Ishikawa (cell line): ENCODE data around the gene SLC7A11.

Experiments
- CEBPB ChIP-seq: IDR thresholded peaks from 2 replicates; pipeline ENCODE4 v1.6.1; 2012
- CREB1 ChIP-seq: IDR thresholded peaks from 2 replicates; pipeline ENCODE4 v1.6.1; 2012; ENCODE audit warnings: low read depth
- EGR1 ChIP-seq: IDR thresholded peaks from 2 replicates; pipeline ENCODE4 v1.6.1; 2012
- EP300 ChIP-seq: IDR thresholded peaks from 2 replicates; pipeline ENCODE4 v1.6.1; 2012; ENCODE audit warnings: borderline replicate concordance
- FOXM1 ChIP-seq: IDR thresholded peaks from 2 replicates; pipeline ENCODE4 v1.6.1; 2012; ENCODE audit warnings: low read depth, borderline replicate concordance
- NFIC ChIP-seq: IDR thresholded peaks from 2 replicates; pipeline ENCODE4 v1.6.1; 2012
- RAD21 ChIP-seq: IDR thresholded peaks from 2 replicates; pipeline ENCODE4 v1.6.1; 2012; ENCODE audit warnings: low read depth
- TAF1 ChIP-seq: IDR thresholded peaks from 2 replicates; pipeline ENCODE4 v1.6.1; 2012; ENCODE audit warnings: low read depth, mild to moderate bottlenecking
- TCF12 ChIP-seq: IDR thresholded peaks from 2 replicates; pipeline ENCODE4 v1.6.1; 2012; ENCODE audit warnings: low read depth
- TEAD4 ChIP-seq: IDR thresholded peaks from 2 replicates; pipeline ENCODE4 v1.6.1; 2012
- YY1 ChIP-seq: IDR thresholded peaks from 2 replicates; pipeline ENCODE4 v1.6.1; 2012; ENCODE audit warnings: low read depth
- ZBTB7A ChIP-seq: IDR thresholded peaks from 2 replicates; pipeline ENCODE4 v1.6.1; 2012; ENCODE audit warnings: low read depth
- TF ChIP-seq, protein P1 (sequence below): IDR thresholded peaks from 2 replicates; pipeline ENCODE4 v1.6.1; 2012
- TF ChIP-seq, protein P2 (sequence below): IDR thresholded peaks from 2 replicates; pipeline ENCODE4 v1.6.1; 2012
- TF ChIP-seq, protein P3 (sequence below): IDR thresholded peaks from 2 replicates; pipeline ENCODE4 v1.6.1; 2012; ENCODE audit warnings: low read depth, mild to moderate bottlenecking

SLC7A11 gene

DNA sequence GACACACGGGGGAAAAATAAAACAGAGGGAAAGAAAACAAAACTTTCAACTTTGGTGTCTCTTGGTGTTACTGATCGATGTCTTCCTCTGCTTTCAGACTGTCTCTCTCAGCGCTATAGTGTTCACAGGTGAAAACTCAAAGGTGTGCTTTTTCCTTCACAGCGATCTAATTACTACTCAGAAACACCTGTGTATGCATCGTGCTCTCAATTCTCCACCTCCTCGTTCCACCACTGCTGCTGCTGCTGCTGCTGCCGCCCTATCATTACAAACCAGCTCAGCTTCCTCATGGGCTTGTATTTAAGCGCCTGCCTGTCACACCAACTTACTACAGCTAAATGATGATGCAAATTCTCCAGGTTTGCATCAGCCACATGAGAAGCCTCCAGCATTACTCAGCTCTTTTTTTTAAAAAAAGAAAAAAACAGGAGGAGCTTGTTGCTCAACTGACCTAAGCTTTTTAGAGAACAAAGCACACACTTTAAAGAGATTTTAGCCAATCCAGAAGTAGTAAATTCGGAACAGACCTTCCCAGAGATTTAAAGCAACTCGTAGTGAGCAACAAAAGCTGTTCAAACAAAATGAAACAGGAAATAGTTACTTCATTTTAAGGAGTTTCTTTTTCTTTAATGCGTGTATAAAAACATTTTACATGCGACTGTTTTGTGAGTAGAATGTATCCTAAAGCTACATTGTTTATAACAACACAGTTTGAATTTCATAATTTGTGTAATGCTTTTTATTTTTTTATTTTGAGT is at the start of gene SLC7A11:
Gene SLC7A11 (minus strand): TSS at position 274 of the 758 bp plus-strand sequence. CDS start 280 bp downstream, outside the sequence.
- TF ChIP-seq, protein P1, sequence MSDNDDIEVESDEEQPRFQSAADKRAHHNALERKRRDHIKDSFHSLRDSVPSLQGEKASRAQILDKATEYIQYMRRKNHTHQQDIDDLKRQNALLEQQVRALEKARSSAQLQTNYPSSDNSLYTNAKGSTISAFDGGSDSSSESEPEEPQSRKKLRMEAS: peak; percentile 88
- TF ChIP-seq NFIC: peak; percentile 24
- peak; percentile 90 for TF ChIP-seq FOXM1
- peak; percentile 58; the same call in 1 of the 2 replicates for TF ChIP-seq EP300
- TF ChIP-seq TCF12: peak; percentile 86
- TF ChIP-seq ZBTB7A: no peak
- TF ChIP-seq, protein P2, sequence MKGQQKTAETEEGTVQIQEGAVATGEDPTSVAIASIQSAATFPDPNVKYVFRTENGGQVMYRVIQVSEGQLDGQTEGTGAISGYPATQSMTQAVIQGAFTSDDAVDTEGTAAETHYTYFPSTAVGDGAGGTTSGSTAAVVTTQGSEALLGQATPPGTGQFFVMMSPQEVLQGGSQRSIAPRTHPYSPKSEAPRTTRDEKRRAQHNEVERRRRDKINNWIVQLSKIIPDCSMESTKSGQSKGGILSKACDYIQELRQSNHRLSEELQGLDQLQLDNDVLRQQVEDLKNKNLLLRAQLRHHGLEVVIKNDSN: 0 out of 2 replicates have a peak, but pooled peaks have one; percentile 6
- TF ChIP-seq, protein P3, sequence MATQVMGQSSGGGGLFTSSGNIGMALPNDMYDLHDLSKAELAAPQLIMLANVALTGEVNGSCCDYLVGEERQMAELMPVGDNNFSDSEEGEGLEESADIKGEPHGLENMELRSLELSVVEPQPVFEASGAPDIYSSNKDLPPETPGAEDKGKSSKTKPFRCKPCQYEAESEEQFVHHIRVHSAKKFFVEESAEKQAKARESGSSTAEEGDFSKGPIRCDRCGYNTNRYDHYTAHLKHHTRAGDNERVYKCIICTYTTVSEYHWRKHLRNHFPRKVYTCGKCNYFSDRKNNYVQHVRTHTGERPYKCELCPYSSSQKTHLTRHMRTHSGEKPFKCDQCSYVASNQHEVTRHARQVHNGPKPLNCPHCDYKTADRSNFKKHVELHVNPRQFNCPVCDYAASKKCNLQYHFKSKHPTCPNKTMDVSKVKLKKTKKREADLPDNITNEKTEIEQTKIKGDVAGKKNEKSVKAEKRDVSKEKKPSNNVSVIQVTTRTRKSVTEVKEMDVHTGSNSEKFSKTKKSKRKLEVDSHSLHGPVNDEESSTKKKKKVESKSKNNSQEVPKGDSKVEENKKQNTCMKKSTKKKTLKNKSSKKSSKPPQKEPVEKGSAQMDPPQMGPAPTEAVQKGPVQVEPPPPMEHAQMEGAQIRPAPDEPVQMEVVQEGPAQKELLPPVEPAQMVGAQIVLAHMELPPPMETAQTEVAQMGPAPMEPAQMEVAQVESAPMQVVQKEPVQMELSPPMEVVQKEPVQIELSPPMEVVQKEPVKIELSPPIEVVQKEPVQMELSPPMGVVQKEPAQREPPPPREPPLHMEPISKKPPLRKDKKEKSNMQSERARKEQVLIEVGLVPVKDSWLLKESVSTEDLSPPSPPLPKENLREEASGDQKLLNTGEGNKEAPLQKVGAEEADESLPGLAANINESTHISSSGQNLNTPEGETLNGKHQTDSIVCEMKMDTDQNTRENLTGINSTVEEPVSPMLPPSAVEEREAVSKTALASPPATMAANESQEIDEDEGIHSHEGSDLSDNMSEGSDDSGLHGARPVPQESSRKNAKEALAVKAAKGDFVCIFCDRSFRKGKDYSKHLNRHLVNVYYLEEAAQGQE: no peak
- peak; percentile 85 for TF ChIP-seq TEAD4
- TF ChIP-seq CEBPB: peak; percentile 96

DNA sequence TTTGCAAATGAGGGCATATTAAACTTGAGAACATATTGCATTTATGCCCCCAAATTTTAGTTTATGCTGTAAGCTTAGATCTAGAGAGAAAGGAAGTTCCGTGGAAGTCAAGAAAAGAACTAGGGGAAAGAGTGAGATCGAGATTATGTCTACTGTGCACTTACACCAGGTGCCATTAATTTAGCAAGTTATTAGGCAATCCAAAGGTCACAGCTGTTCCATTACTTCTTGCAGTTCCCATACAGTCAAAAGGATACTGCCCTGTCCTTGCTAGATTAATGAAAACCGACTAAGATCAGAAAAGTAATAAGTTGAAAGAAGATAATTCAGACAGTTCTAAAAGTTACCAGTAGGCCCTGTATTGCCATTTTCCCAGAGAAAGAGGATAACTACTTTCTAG is 49.3 kb upstream of the SLC7A11 start:
- TF ChIP-seq ZBTB7A (no peak), RAD21 (no peak), TAF1 (no peak), NFIC (no peak), FOXM1 (no peak), TEAD4 (no peak), CEBPB (no peak), CREB1 (no peak), EP300 (no peak), YY1 (no peak), EGR1 (no peak), TCF12 (no peak)
- TF ChIP-seq, protein P2: no peak
- TF ChIP-seq, protein P3: no peak
- TF ChIP-seq, protein P1: no peak

DNA sequence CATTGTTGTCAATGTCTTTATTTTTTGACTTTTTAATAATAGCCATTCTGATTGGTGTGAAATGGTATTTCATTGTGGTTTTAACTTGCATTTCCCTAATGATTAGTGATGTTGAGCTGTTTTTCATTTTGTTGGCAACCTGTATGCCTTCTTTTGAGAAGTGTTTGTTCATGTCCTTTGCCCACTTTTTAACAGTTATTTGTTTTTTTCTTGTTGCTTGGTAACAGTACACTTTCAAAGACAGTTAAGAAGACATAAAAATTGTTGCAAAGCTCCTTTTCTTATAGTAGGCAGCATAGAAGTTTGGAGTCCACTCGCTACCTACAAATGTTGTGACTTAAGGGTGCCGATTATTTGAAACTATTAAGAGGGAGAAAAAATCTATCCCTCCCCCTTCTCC is 48.7 kb upstream of the SLC7A11 start:
- TF ChIP-seq, protein P1: no peak
- TF ChIP-seq, protein P2: no peak
- TF ChIP-seq ZBTB7A: no peak

DNA sequence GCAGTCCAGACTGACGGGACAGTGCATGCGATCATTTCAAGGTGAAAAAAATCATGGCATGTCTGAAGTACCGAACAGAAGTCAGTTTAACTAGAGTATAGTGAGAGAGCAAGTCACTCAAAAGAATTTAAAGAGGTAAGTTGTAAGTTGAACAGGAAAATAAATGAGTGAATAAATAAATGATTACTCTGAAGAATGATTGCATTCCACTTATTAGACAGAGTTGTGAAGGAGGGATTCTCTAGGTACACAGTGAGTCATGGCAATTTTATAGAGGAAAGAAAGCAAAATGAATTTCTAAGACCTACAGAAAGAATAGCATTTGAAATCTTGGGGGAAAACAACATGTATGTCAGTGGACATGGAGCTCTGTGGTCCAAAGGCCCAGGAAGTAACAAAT is 37.1 kb upstream of the SLC7A11 start:
- TF ChIP-seq FOXM1: no peak
- no peak for TF ChIP-seq RAD21
- TF ChIP-seq CEBPB: no peak
- no peak for TF ChIP-seq EP300
- TF ChIP-seq, protein P2: no peak
- no peak for TF ChIP-seq EGR1

DNA sequence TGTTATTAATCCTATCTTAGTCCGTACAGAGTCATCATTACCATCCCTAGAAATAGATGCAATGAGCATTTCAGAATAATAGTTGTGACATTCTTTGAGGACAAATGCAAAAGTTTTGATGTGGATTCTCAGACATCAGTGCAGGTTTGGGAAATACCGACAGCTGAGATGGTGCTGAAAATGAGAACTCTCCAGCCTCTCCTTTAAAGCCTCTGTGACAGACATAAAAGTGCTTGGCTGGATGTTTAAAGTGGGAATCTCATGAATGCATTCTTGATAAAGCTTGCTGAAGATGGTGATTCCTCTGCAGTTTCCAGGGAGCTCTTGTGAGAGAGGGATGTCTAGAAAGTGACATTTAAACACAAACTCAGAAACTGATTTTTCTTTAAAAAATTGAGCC is 35.0 kb upstream of the SLC7A11 start:
- TF ChIP-seq CREB1: no peak
- TF ChIP-seq TCF12: no peak
- TF ChIP-seq EP300: no peak
- TF ChIP-seq FOXM1: no peak
- TF ChIP-seq NFIC: no peak
- TF ChIP-seq, protein P3: no peak
- TF ChIP-seq EGR1: no peak
- TF ChIP-seq, protein P1: no peak
